Testis (tissue), 2 donors: ENCODE data around the gene IL6R.

ENCODE experiments used
- CTCF ChIP-seq, 3 experiments: fragments of 450-650 bp in 2 of 3; fragments of 200-600 bp in 1 of 3; sonication (generic) in 1 of 3; IDR thresholded peaks; one replicate each; pipeline ENCODE4 v1.5.1; 2016 to 2019; ENCODE audit warnings: antibody characterized with exemption in 3 of 3, mild to moderate bottlenecking in 2 of 3, moderate library complexity in 1 of 3
- POLR2A ChIP-seq: fragments of 450-650 bp; IDR thresholded peaks from one replicate; pipeline ENCODE4 v1.6.1; 2017; ENCODE audit warnings: antibody characterized with exemption, mild to moderate bottlenecking, moderate library complexity

DNA sequence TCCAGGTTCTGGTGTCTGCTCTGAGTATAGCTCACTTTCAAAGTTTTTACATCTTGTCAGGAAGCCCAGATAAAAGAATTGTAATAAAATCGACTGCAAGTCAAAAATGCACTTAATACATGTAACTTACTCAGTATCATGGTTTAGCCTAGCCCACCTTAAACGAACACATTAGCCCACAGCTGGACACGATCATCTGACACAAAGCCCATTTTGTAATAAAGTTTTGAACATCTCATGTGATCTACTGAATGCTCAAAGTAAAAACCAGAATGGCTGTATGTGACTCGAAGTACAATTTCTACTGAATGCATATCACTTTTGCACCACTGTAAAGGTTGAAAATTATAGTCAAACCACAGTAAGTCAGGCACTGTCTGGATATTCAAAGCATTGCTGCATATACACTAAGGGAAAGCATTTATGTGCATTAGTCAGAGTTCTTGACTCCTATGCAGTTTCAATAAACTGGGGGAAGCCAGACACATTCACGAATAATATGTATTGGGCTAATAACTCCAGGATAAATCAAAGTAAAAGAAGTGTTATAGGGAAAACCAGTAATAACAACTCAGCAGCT, 84.6 kb downstream of the IL6R start:
- TF ChIP-seq CTCF (IDR thresholded peaks at IDR 0.05) = no peak
- TF ChIP-seq POLR2A = no peak
